CD4-positive, alpha-beta T cell treated with Interleukin-6 for 4 hours (primary cell): ENCODE data around the gene GCA.

Experiments used
- DNase-seq: peaks from one replicate; pipeline ENCODE4 v3.0.0-alpha.2; 2020; ENCODE audit warnings: mixed read lengths

GCA gene, protein sequence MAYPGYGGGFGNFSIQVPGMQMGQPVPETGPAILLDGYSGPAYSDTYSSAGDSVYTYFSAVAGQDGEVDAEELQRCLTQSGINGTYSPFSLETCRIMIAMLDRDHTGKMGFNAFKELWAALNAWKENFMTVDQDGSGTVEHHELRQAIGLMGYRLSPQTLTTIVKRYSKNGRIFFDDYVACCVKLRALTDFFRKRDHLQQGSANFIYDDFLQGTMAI

DNA sequence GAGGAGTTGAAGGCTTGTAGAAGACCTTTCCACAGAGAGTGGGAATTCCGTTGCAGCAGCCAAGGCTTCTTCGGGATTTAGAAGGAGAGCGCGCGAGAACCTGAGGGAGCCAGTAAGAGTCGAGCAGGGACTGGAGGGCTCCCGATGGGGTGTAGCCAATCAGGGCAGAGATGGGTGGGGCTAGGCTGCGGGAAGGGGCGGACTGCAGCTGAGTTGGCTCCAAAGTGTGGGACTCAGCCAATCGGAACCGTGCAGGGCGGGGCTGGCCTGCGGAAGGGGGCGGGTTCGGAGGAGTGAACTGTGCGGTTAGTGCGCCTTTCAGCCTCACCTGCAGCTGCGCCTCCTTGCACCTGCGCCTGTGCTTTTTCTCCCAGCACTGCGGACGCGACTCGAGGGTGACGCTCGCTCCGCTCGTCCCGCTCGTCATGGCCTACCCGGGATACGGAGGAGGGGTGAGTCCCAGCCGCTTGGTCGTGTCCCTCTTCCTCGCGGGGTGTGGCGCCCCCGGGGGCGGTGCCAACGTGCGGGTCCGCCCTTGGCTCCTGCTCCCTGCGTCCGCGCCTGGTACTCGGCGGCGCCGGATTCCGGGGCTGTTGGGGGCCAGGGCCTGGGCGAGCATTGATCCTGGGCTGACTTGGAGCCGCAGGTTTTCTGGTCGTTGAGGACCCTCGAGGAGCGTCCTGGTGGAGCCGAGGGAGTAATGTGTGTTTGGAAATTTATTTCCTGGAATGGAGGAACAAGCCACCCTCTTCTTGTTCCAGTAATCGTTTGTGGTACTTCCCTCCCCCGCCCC lies at the start of gene GCA:
TSS of gene GCA (plus strand) at position 309 of the 793 bp plus-strand sequence. CDS start at position 426, 117 bp downstream.
- DNase-seq: peak; percentile 99

DNA sequence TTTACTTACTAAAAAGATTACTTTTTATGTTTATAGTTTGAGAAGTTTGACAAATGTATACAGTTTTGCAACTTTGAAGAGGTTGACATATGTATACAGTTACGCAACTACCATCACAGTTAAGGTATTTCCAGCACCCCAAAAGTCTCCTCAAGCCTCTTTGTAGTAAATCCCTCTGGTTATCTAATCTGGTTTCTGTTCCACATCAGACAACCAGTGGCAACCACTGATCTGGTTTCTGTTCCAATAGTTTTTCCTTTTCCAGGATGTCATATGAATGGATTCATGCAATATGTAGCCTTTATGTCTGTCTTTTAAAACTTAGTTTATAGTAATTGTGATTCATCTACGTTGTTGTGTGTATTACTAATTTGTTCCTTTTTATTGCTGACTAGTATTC lies 48.9 kb upstream of the GCA start:
- no peak for DNase-seq

DNA sequence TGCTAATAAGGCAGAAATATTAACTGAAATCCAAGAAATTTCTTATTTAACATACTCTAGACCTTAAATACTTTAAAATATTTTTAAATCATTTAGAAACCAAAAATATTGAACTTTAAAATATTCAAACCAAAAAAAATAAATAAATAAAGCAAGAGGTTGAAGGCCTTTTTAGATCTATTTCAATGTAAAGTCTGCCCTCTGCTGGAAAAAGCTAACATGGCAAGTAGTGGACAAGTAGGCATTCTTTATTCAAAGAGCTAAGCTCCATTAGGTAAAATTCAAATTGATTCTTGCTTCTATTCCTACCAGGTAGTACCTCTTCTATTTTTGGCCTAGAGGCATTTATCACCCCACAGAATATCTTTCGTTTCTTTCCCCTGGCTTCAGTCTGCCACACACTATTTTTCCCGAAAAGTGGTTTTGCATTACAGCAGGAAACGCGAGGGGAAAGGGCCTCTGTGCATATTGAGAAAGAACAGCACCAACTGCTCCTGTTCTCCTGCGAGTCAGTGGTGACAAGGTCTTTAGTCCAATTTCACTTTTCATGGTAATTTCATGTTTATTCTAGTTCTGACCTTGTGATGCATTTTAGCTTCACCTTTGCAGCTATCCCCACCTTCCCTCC lies 45.9 kb upstream of the GCA start:
- peak; percentile 66 for DNase-seq

DNA sequence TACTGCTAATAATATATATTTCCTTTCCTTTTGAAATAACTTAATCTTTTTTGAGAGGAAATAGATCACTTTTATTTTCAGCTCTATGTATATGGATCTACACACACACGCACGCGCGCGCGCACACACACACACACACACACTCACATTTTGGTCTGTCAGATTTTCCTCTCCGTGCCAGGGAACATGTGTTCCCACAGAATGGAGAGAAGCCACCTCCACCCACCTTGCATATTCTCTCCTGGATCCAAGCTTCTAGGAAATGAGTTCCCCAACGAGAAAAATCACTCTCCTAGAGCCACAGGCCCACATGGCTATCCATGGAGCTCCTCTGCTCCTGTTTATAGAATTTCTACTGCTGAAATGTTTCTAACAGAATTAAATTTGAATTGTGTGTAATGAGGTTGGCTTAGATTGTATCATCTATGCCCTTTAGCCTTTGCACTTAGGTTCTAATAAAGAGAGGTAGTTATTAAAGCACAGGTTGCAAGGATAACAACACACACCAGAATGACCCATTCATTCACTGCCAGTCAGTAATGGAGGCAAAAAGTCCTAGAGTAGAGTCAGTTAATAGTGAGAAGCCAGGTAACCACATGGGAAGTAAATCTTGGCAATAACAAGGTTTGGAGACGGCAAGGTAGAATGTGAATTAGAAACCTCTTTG lies 45.1 kb upstream of the GCA start:
- DNase-seq: no peak

DNA sequence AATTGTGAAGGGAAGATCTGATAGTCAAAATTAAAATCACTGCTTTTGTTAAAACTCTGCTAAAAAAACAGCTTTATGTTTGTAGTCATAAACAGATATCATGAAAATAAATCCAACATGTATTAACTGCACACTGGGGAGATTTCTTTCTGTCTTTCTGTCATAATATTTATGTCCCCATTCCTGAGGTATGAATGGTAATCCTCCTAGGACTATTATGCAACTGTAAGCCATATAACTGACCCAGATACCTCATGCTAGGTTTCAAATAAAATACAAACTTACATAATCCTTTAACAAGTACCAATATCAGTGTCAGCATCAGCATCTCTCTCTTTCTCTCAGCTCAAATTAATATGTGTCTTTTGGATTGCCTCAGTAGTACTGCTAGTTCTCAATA lies 43.7 kb upstream of the GCA start:
- DNase-seq: no peak

DNA sequence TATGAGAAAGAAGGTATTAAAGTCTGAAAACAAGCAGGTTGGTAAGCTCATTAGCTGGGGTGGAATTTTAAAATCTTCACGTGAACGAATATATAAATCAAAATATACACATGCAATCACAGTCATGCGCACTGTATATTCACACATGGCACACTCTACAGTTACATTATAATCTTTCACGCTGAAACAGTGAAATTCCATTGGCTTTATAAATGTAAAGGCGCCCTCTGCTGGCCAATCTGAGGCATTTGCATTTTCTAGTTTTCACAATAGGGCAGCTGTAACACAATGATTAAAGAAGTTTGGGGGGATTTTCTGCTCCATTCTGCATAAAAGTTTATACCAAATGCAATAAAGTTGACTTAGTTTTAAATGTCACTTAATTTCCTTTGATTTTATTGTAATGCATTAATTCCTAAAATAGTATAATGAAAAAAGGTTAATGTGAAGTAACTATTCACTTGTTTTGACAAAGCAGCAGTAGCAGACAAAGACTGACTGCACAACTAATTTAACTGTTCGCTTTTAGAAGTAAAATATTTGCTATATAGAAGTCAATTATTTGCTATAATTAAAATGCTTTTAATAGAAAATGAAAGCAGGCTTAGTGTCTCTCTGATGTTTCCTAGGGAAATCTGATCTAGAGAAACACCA lies 42.7 kb upstream of the GCA start:
- DNase-seq: peak; percentile 73

DNA sequence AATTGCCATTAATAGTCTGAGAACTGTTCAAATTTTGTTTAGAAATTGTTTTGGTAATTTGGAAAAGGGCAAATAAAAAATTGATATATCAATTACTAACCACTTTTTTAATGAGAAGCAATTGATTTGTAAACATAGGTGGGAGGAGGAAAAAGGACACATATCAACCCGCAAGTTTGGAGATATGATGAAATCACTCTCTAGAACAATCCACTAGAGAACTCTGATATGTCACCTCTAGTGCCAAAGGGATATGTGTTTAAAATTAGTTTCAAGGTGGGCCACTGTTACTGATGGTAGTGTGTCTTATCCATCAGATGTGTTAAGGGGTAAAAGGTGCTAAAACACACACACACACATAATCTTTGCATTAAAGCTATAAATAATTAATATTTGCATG lies 42.1 kb upstream of the GCA start:
- no peak for DNase-seq

DNA sequence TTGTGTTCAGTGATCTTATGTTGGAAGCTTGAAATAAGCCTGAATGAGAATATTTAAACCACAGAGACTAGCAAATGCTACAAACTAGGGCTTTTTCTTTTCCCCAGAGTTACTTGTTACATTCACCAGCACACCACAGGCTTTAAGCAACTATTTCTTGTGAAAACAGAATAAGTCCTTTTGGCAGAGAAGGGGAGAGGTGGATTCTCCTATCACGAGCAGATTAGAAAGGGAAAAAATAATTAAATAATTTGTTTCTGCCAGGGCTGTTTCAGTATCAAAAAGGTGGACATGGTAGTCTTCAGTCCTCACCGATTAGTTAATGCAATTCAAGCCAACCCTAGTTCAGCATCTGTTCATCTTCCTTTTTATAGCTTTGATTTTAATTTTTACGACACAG lies 38.0 kb upstream of the GCA start:
- no peak for DNase-seq

DNA sequence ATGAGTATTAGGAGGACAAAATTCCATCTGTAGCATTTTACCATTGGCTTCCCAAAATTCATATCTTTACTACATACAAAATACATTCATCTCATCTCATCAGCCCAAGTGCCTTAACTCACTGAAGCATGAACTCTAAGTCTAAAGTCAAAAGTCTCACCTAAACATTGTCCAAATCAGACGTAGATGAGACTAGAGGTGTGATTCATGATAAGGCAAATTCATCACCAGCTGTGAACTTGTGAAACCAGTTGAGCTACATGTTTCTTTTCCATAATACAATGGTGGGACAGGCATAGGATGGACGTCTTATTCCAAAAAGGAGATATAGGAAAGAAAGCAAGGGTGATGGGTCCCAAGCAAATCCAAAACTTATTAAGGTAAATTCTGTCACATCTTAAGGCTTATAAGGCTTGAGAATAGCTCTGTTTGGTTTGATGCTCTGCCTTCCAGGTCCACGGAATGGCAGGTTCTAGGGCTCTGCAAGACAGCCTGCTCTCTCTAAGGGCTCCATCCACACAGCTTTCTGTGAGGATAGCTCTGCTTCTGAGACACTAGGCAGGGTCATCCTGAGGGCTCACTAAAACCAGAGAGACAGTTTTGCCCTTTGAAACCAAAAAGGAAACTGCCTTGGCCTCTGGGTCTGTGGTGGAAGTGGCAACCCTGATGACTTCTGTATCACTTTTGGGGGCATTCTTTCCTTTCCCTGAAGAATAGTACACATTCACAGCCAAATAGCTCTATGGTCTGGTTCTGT lies 35.0 kb upstream of the GCA start:
- no peak for DNase-seq

DNA sequence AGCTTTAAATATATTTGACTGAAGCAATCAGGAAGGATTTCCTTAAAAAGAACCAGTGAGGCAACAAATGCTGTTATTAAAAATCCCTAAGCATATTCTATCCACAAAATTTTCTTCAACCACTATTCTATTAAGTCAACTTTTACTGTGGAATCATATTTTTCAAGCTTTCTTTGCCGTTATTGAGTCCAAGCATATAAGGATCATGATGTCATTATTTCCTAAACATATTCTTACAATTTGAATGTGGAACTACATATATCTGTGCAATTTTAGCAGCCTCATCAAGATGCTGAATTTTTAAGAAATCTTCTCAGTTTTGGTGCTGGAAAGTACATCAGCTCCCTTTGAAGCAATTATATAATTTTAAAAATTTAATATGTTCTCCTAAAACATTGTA lies 31.1 kb upstream of the GCA start:
- DNase-seq: no peak

DNA sequence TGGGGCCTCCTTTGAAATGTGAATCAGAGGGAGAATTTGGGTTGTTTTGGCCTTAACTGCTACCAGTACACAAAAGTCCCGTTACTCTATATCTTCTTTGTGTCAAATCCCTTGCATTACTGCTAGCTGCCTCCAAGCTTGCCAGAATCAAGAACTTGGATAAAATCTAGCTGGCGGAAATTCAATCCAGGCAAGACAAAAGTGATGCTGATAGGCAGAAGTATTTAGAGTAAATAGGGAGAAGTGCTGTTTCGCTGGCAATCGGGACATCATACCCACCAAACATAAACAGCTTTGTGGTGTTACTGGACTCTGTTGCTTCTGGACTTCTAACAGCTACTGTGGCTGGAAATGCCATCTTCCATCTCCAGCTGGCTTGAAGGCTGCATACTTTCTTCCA lies 28.0 kb upstream of the GCA start:
- DNase-seq: no peak

DNA sequence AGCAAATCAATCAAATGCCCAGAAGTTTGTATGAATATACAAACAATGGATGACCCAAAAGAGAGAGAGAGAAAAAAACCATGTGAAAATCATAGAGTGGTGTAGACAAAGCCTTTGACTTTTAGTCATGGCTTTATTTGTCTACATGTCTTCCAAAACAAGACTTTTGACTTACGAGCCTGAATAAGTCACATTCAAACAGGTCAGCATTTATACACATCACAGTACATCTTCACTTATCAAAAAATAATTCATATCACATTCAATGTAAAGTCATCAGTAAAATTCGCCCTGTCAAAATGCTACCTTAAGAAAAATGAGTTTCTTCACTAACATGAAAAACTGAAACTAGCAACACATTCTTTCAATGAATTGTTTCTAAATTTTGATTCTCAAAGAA lies 27.3 kb upstream of the GCA start:
- DNase-seq: no peak

DNA sequence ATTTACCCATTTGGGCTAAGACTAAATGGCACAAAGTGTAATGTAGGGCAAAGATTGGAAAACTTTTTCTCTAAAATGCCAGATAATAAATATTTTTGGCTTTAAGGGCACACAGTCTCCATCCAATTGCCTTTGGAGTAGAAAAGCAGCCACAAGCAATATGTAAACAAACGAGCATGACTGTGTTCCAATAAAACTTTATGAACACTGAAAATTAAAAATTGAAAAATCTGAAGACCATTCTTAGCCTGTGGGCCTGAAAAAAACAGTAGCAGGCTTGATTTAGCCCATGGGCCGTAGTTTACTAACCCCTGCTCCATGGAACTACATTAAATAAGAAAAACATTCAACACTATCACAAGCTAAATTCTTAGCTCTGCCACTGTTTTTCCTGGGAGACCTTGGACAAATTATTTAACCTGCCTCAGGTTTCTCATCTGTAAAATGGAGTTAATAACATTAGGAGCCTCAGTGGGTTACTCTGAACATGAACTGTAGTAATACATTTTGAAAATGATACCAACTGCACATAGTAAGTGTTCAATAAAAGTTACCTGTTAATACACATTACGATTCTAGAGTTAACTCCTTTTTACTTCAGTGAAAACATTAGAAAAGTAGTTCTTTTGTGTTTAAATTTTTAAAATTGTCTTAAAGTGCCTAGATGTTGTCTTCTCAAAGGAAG lies 26.7 kb upstream of the GCA start:
- no peak for DNase-seq

DNA sequence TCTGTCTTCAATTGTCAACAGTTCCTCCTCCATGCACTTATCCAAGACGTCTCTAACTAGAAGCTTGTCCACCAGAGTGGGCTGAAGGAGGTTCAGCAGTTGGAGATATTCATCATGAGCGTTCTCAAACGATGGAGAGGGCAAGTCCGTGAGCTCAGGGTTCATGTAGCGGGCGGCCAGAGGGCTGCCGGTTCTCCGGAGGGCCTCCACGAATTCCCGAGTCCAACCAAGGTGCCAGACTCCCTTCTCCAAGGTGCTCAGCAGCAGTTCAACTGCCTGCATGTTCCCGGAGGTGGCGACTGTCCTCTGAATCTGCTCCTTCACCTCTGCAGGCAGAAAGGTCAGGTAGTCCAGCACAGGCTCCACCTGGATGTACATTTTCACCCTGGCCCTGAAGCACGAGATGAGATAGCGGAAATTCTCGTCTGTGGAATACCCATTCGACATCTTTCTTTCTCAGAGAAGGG lies 26.0 kb upstream of the GCA start:
- DNase-seq: no peak

DNA sequence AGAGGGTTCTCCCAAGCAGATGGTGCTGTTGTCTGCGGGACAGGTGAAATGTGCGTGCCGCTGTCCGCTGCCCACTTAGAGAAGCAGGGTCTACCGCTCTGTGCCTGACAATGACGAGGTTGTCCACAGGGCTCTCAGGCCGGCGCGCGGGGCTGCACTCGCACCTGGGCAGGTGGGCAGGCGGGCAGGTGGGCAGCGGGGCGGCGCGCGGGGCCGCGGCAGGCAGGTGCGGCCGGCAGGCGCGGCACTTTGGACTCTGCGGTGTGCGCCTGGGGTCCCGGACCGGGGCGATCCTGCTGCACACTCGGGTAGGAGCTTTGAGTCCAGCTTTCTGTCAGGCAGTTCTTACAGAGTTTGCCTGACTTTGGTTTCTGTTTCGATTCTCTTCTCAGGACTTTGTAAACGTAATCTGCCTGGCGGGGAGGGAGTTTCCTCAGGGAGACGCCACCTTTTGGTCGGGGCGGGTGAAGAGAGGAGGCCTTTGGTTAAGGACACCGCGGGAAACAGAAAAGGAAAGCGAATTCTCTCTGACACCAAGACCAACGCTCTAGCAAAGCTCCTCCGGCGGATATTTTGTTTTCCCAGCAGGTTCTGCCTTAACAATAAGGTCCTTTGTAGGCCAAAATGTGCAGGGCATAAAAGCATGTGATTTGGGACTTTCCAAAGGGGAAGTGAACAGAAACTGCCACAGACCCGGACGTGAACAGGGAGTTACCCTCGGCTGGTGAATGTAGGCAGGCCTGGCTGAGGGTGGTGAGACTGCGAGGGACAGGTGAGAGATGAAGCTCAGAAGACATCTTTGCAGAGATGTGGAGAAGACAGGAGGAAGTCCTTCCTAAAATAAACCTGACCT lies 25.4 kb upstream of the GCA start, which contains the start of gene IFIH1:
TSS of gene IFIH1 (minus strand) at position 357 of the 853 bp plus-strand sequence. CDS start 377 bp downstream, outside the sequence.
- peak; percentile 76 for DNase-seq

DNA sequence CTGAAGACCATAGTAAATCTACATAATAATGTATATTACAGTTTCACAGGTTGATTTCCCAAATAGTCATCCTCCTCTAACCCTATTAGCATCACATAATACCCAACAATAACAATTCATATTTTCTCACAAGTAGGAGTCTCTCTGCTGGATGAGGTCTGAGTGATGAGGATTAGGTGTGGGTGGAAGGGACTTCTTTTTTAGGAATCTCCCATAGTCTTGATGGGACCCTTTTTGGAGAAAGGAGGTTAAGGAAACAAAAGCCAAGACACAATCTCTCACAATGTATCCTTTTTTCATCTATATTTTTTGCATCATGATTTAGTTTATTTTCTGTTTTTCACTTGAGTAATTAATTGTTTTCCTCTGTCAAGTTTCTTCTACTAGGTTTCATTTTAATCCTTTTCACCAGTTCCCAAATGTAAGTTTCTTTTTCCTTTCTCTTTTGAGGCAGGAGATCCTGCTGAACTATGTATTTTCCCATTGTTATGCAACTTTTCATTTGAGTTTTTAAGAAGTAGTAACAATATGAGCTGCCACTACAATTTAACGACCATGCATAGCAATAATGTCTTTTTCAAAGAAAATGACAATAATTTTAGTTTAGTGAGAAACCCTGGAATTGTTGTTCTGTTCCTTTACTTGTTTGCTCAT lies 22.9 kb upstream of the GCA start:
- DNase-seq: no peak

DNA sequence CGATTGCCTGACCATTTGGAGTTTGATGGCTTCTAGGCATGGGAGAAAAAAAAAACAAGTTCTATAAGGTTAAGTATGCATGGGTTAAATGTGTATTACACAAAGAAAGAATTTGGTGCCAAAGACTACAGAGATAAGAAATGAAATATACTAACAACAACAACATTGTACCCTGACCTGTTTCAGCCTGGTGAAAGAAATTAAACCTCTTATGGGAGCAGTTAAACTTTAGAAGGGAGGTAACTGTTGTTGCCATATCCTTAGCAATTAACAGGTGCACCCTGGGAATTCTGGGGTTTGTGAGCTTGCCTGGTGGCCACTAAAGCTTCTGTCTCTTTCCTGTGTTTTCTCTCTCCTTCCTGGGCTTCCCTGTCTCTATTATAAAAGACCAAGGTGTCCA lies 19.0 kb upstream of the GCA start:
- DNase-seq: no peak

DNA sequence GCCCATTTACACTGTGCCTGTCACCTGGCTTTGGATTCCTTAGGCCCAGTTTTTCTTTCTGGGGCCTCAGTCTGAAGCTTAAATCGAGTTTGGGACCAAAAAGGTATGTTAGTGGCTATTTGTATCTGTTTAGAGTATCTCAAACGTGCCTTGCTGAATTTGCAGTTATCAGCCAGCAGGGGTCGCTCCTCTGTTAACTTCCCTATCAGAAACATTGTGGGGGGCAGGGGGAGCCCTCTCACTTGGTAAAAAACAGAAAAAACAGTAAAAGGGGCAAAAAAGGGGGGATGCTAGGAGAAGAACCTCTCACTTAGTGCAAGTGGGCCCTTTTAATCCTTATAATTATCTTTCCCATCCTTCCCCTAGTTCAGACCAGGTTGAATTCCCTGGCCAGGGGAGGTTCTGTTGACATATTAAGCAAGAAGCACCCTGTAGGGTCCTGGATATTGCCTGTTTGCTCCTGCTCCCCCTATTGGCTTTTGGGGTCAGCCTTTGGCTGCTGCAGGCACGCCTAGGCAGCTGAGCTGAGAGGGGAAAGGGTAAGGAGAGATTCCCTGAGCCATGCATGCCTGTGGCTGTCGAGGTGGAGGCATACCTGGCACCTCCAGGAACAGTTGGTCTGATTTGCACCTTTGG lies 16.7 kb upstream of the GCA start:
- DNase-seq: peak; percentile 49

DNA sequence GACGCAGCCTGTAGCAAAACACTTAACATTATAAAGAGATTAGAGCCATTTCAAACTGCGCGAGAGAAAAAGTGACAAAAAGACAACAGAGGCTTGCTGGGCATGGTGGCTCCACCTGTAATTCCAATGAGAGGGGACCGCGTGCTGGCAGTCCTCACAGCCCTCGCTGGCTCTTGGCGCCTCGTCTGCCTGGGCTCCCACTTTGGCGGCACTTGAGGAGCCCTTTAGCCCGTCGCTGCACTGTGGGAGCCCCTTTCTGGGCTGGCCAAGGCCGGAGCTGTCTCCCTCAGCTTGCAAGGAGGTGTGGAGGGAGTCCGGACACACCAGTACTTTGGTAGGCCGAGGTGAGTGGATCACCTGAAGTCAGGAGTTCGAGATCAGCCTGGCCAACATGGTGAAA lies 16.1 kb upstream of the GCA start:
- DNase-seq: no peak
